C4-2B (cell line): ENCODE measurements around the gene MYO7B.

Experiments
- H3K27ac ChIP-seq: fragments of 450-650 bp; 2 replicates; pipeline ENCODE4 v1.5.1; 2017
- CTCF ChIP-seq: fragments of 450-650 bp; conservative IDR thresholded peaks from 2 replicates; pipeline ENCODE4 v1.5.1; 2017; ENCODE audit warnings: mild to moderate bottlenecking
- ZFX ChIP-seq: fragments of 450-650 bp; IDR thresholded peaks from 2 replicates; pipeline ENCODE4 v1.6.1; 2017

MYO7B gene

GRCh38 chr2:127683056-127683455, 147.6 kb downstream of the MYO7B start:
- TF ChIP-seq ZFX (no peak), CTCF (no peak)
- H3K27ac ChIP-seq: no peak overlapping the region

GRCh38 chr2:127683757-127684156, 148.3 kb downstream of the MYO7B start:
- no peak overlapping the region for H3K27ac ChIP-seq
- TF ChIP-seq CTCF (no peak), ZFX (no peak)

GRCh38 chr2:127685410-127686080, 150.1 kb downstream of the MYO7B start:
- no peak for TF ChIP-seq CTCF

More at GRCh38 chr2:127685410-127686080, 150.1 kb downstream of the MYO7B start:
- no peak overlapping the region for H3K27ac ChIP-seq
